OCI-LY3 (cell line): ENCODE results near the gene PSMA7.

Source experiments
- CTCF ChIP-seq: fragments of 200-600, 300-600 bp; sonication (generic); IDR thresholded peaks from 2 replicates; pipeline ENCODE4 v1.5.1; 2014; ENCODE audit warnings: antibody characterized with exemption, low read length, low read depth
- EZH2phosphoT487 ChIP-seq: fragments of 200-600 bp; shearing (Covaris generic); IDR thresholded peaks from 2 replicates; pipeline ENCODE4 v1.6.1; 2018; ENCODE audit warnings: antibody characterized with exemption, mixed run types, low read depth

- TF ChIP-seq CTCF: no peak
- TF ChIP-seq EZH2phosphoT487: no peak
These were observed 15.3 kb upstream of the PSMA7 start for GRCh38 chr20:62158541-62158940.
